ENCODE measurements around the gene PTPN1.

DNA sequence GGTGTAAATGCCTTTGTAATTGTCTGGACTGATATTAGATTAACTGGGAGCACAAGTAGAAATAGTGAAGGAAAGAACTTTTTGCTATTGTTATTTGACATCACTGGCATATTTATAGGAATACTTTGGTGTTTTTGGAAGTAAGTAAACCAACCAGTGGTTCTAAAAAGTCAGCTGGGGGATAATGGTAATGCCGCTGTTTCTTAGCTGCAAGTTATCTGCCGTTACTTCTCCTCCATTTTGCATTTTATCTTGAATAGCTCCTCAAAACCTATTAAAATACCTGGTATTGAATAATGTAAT is 3.8 kb downstream of the PTPN1 start:
- TF ChIP-seq CTCF (IDR thresholded peaks at IDR 0.05) (no peak), POLR2A (IDR thresholded peaks at IDR 0.05) (no peak)

Data from Peyer's patch (tissue), 4 donors.